MM.1S (cell line): ENCODE results near the gene CRTC3.

Experiments
- DNase-seq: peaks from one replicate; pipeline ENCODE4 v3.0.0-alpha.2; 2015
- H2AFZ ChIP-seq: fragments of 300-600 bp; sonication (generic); 2 replicates; pipeline ENCODE4 v1.6.0; 2016; ENCODE audit warnings: antibody characterized with exemption, low read length
- H3F3A ChIP-seq: fragments of 300-600 bp; sonication (generic); 2 replicates; pipeline ENCODE4 v1.6.1; 2016; ENCODE audit warnings: mild to moderate bottlenecking, antibody characterized with exemption, low read length, moderate library complexity, mixed read lengths; ENCODE audit not compliant: insufficient read depth
- H3K27ac ChIP-seq: fragments of 300-600 bp; sonication (generic); 2 replicates; pipeline ENCODE4 v1.5.1; 2016; ENCODE audit warnings: mild to moderate bottlenecking, low read length
- H3K27me3 ChIP-seq: fragments of 300-600 bp; sonication (generic); replicated peaks from 2 replicates; pipeline ENCODE4 v1.6.0; 2016; ENCODE audit warnings: low read length; ENCODE audit not compliant: insufficient read depth
- H3K36me3 ChIP-seq: fragments of 300-600 bp; sonication (generic); replicated peaks from 2 replicates; pipeline ENCODE4 v1.6.1; 2016; ENCODE audit warnings: mild to moderate bottlenecking, low read length, mixed read lengths; ENCODE audit not compliant: insufficient read depth
- H3K4me1 ChIP-seq: fragments of 300-600 bp; sonication (generic); 2 replicates; pipeline ENCODE4 v1.6.1; 2016; ENCODE audit warnings: low read length, mixed read lengths
- H3K4me2 ChIP-seq: fragments of 300-600 bp; sonication (generic); 2 replicates; pipeline ENCODE4 v1.6.0; 2016; ENCODE audit warnings: low read depth, low read length
- H3K4me3 ChIP-seq: fragments of 300-600 bp; sonication (generic); 2 replicates; pipeline ENCODE4 v1.5.1; 2016; ENCODE audit warnings: low read length, mixed read lengths
- H3K79me2 ChIP-seq: fragments of 300-600 bp; sonication (generic); 2 replicates; pipeline ENCODE4 v1.6.1; 2016; ENCODE audit warnings: mixed run types, low read length, mixed read lengths
- H3K9ac ChIP-seq: fragments of 300-600 bp; sonication (generic); 2 replicates; pipeline ENCODE4 v1.6.1; 2016; ENCODE audit warnings: low read length, mixed read lengths
- H3K9me2 ChIP-seq: fragments of 300-600 bp; sonication (generic); replicated peaks from 2 replicates; pipeline ENCODE4 v1.6.1; 2016; ENCODE audit warnings: mild to moderate bottlenecking, low read length, mixed read lengths; ENCODE audit not compliant: insufficient read depth
- H3K9me3 ChIP-seq: fragments of 300-600 bp; sonication (generic); replicated peaks from 2 replicates; pipeline ENCODE4 v1.6.1; 2016; ENCODE audit warnings: mild to moderate bottlenecking, low read length, mixed read lengths; ENCODE audit not compliant: insufficient read depth
- H4K20me1 ChIP-seq: fragments of 300-600 bp; sonication (generic); 2 replicates; pipeline ENCODE4 v1.6.1; 2016; ENCODE audit warnings: mild to moderate bottlenecking, low read length, moderate library complexity, mixed read lengths; ENCODE audit not compliant: insufficient read depth
- EZH2 ChIP-seq: fragments of 300-600 bp; sonication (generic); optimal IDR thresholded peaks from 2 replicates; pipeline ENCODE3; 2017; ENCODE audit warnings: low read depth, mild to moderate bottlenecking, antibody characterized with exemption, low read length, mixed read lengths
- EZH2phosphoT487 ChIP-seq: fragments of 300-600 bp; sonication (generic); IDR thresholded peaks from 2 replicates; pipeline ENCODE4 v1.6.1; 2018; ENCODE audit warnings: antibody characterized with exemption, low read length
- TF ChIP-seq, protein P1 (sequence below): fragments of 300-600 bp; sonication (generic); IDR thresholded peaks from 2 replicates; pipeline ENCODE4 v1.5.1; 2016; ENCODE audit warnings: antibody characterized with exemption, low read length, mixed read lengths

Gene CRTC3

GRCh38 chr15:90489514-90489913 lies 40.2 kb upstream of the CRTC3 start:
- H3K4me2 ChIP-seq = no peak overlapping the region
- no peak overlapping the region for H3K9ac ChIP-seq
- TF ChIP-seq, protein P1, sequence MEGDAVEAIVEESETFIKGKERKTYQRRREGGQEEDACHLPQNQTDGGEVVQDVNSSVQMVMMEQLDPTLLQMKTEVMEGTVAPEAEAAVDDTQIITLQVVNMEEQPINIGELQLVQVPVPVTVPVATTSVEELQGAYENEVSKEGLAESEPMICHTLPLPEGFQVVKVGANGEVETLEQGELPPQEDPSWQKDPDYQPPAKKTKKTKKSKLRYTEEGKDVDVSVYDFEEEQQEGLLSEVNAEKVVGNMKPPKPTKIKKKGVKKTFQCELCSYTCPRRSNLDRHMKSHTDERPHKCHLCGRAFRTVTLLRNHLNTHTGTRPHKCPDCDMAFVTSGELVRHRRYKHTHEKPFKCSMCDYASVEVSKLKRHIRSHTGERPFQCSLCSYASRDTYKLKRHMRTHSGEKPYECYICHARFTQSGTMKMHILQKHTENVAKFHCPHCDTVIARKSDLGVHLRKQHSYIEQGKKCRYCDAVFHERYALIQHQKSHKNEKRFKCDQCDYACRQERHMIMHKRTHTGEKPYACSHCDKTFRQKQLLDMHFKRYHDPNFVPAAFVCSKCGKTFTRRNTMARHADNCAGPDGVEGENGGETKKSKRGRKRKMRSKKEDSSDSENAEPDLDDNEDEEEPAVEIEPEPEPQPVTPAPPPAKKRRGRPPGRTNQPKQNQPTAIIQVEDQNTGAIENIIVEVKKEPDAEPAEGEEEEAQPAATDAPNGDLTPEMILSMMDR = no peak
- no peak for TF ChIP-seq EZH2
- TF ChIP-seq EZH2phosphoT487 = no peak
- no peaks in the 10 kb centered on the region for H3K9me3 ChIP-seq
- H3K9me2 ChIP-seq = no peaks in the 10 kb centered on the region
- no peak overlapping the region for H2AFZ ChIP-seq
- H3F3A ChIP-seq = no peaks in the 10 kb centered on the region
- no peaks in the 10 kb centered on the region for H3K79me2 ChIP-seq
- no peaks in the 10 kb centered on the region for H3K4me1 ChIP-seq
- no peaks in the 10 kb centered on the region for H3K27me3 ChIP-seq
- no peak overlapping the region for H3K4me3 ChIP-seq
- H3K36me3 ChIP-seq = peaks cover 11% of the 10 kb centered on the region; the same call in 1 of the 2 replicates
- DNase-seq = no peak
- no peaks in the 10 kb centered on the region for H4K20me1 ChIP-seq
- no peak overlapping the region for H3K27ac ChIP-seq

GRCh38 chr15:90489944-90490343 lies 39.8 kb upstream of the CRTC3 start:
- H3K27ac ChIP-seq = no peak overlapping the region
- no peaks in the 10 kb centered on the region for H3K27me3 ChIP-seq
- H3K9me3 ChIP-seq = no peaks in the 10 kb centered on the region
- H3K9ac ChIP-seq = no peak overlapping the region
- H2AFZ ChIP-seq = no peak overlapping the region
- no peaks in the 10 kb centered on the region for H3K9me2 ChIP-seq
- DNase-seq = no peak
- H3K4me2 ChIP-seq = no peak overlapping the region
- H3K36me3 ChIP-seq = peaks cover 11% of the 10 kb centered on the region; the same call in 1 of the 2 replicates
- H3K4me3 ChIP-seq = no peak overlapping the region
- H3K79me2 ChIP-seq = no peaks in the 10 kb centered on the region
- TF ChIP-seq EZH2phosphoT487 (no peak), EZH2 (no peak)
- TF ChIP-seq, protein P1 = no peak
- no peaks in the 10 kb centered on the region for H4K20me1 ChIP-seq
- H3K4me1 ChIP-seq = no peaks in the 10 kb centered on the region
- no peaks in the 10 kb centered on the region for H3F3A ChIP-seq

DNA sequence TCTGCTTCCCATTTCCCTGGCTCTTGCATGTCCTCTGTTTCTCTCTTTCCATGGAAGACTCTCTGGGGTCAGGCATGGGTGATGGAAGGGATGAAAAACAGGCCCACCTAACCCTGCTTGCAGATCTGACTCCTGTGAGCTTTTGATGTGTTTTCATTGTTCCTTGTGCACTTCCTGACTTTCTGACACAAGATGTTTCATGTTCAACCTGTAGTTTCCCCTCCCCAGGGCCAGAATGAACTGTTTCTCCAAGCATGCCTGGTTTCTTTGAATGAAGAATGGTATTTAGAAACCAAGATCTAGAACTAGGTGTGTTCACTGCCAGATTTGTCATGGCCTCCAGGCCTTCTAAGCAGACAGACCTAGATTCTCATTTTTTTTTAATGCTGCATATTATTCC lies 36.1 kb upstream of the CRTC3 start:
- no peaks in the 10 kb centered on the region for H3K4me1 ChIP-seq

More for the DNA sequence above, 36.1 kb upstream of the CRTC3 start:
- Histone ChIP-seq H3K27ac (no peak overlapping the region), H3K36me3 (no peaks in the 10 kb centered on the region), H3F3A (no peaks in the 10 kb centered on the region), H3K9ac (no peak overlapping the region), H3K9me2 (no peaks in the 10 kb centered on the region), H3K79me2 (no peaks in the 10 kb centered on the region), H3K27me3 (no peaks in the 10 kb centered on the region), H3K9me3 (no peaks in the 10 kb centered on the region), H4K20me1 (no peaks in the 10 kb centered on the region), H2AFZ (no peak overlapping the region), H3K4me3 (no peak overlapping the region), H3K4me2 (no peak overlapping the region)
- TF ChIP-seq, protein P1 = no peak
- TF ChIP-seq EZH2phosphoT487 (no peak), EZH2 (no peak)
- DNase-seq = no peak
